Measurements from ENCODE around the gene WDR62. TPM values are rescaled to one million over a fixed set of nuclear protein-coding genes. Genes with fewer than 3 reads are reported as not detected.
"Not testable (repeated sequence)": the region's sequence is repeated elsewhere in the genome, so short reads cannot be mapped to it uniquely, and the experiment has no call there.

WDR62 gene
- polyA plus RNA-seq, 3 donors, result 4.0 to 4.7 (median 4.1) TPM

DNA sequence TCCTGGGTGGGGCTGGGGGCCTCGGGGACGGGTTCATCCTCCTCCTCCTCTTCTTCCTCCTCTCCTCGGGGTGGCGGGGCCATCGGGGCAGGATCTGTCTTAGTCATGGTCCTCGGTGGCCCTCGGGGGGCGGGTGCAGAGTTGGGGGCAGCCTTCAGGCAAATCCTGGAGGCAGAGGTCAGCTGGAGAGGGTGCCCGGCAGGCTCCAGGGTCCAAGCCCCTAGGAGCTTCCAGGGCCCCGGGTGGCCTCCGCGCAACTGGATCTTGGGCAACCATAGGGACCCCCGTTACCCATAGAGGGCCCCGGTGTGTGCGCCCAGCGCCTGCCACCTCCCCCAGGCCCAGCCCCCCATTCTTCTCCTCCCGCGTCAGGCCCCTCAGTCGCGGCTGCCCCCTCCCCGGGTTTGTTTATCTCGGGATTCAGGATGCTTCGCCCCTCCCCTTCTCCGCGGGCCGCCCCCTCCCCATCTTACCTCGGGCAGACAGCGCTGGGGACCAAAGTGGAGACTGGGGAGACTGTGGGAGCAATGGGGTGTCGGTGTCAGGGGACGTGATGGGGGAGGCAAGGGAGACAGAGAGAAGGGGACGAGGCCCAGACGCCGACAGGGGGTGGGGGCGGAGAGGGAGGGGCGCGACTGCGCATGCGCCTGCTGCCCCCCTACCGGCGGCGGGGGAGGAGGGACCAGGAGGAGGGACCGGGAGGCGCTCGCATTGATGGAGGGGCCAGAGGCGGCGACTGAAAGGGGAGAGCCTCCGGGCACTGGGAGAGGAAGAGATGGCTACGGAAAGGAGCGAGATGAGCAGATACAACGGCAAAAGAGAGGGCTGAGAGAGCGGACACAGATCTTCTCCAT, 22.2 kb upstream of the WDR62 start, which contains the start of gene CLIP3:
CLIP3 (minus strand) TSS at position 623 of the 854 bp plus-strand sequence; CDS start at position 107, 516 bp downstream.
- DNase-seq (ENCODE audit: low read depth in 3 of 3, low spot score in 2 of 3), result no peak

GRCh38 chr19:36040495-36040894, 14.2 kb upstream of the WDR62 start:
- DNase-seq (ENCODE audit: low read depth in 3 of 3, low spot score in 2 of 3), result no peak

GRCh38 chr19:36041092-36041491, 13.6 kb upstream of the WDR62 start:
- DNase-seq (ENCODE audit: low read depth in 3 of 3, low spot score in 2 of 3), result not testable (repeated sequence)

GRCh38 chr19:36041831-36042230, 12.9 kb upstream of the WDR62 start:
- DNase-seq (ENCODE audit: low read depth in 3 of 3, low spot score in 2 of 3), result no peak

DNA sequence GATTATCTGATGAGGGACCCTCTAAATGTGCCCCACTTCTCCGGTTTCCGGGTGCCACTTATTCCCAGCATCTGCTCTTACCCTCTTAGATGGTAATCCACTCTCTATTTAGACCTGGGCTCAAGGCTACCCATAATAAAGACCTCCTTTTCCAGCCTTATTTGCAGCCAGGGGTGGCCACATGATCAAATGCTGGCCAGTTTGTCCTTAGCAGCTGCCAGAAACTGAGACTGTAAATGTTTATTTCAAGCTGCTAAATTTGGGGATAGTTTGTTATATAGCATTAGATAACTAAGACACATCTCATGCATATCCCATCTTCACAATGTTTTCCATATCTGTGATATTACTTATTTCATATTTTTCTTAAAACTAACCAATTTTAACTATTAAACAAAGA, 10.7 kb upstream of the WDR62 start:
- DNase-seq (ENCODE audit: low read depth in 3 of 3, low spot score in 2 of 3), result no peak

GRCh38 chr19:36046443-36047050, 8.2 kb upstream of the WDR62 start:
- no peak for DNase-seq (ENCODE audit: low read depth in 3 of 3, low spot score in 2 of 3)

DNA sequence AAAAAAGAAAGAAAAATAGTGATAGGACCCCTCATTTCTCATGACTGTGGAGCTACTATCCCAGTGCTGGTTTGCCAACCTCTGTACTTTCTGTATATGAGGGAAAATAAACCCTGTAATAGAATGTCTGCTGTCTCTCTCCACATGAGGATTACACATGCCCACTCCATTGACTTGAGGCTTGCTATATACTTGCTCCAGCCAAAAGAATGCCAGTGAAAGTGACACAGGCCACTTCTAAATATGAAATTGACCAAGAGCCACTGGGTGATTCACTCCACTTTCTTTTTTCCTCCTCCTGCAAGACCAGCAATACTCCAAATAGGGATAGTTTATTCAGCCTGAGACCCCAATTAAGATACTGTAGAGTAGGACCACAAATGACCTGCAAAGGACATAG, 6.9 kb upstream of the WDR62 start:
- no peak for DNase-seq (ENCODE audit: low read depth in 3 of 3, low spot score in 2 of 3)

DNA sequence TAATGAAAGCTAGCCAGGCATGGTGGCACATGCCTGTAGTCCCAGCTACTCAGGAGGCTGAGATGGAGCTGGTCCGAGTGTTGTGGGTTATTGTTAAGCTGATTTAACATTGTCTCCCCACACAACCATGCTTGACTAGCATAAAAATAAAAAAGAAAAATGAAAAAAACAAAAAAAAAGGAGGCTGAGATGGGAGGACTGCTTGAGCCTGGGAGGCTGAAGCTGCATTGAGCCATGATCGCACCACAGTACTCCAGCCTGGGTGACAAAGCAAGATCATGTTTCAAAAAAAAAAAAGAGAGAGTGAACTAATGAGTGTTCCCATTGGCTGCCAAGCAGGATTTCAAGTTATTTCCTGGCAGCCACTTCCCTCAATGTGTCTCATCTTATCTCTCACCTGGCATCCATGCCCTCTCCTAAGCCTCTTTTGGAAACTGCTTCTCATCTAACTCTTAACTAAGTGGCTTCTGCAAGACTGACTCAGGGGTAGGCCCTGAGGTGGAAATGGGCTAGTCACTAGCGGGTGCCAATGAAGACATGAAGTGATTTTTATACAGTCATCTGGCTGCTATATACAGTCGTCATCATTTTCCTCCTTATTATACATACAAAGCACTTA, 5.5 kb upstream of the WDR62 start:
- no peak for DNase-seq (ENCODE audit: low read depth in 3 of 3, low spot score in 2 of 3)

DNA sequence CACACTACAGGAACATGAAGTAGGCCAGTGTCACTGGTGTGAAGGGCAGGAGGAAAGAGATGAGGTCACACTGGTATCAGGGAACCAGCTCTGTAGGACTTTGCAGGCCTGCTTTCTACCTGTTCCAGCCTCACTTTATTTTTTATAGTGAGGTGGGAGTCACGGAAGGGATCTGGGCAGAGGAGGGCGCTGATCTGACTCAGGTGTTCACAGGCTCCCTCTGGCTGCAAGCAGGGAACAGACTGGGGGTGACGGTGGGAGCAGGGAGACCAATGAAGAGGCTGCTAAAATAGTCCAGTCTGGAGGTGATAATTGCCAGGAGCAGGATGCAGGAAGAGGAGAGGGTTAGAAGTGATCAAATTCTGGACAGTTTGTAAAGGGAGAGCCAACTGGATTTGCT, 3.5 kb upstream of the WDR62 start:
- DNase-seq (ENCODE audit: low read depth in 3 of 3, low spot score in 2 of 3), result no peak

- DNase-seq (ENCODE audit: low read depth in 3 of 3, low spot score in 2 of 3), result no peak
Measured at GRCh38 chr19:36051637-36052036, 3.1 kb upstream of the WDR62 start.

DNA sequence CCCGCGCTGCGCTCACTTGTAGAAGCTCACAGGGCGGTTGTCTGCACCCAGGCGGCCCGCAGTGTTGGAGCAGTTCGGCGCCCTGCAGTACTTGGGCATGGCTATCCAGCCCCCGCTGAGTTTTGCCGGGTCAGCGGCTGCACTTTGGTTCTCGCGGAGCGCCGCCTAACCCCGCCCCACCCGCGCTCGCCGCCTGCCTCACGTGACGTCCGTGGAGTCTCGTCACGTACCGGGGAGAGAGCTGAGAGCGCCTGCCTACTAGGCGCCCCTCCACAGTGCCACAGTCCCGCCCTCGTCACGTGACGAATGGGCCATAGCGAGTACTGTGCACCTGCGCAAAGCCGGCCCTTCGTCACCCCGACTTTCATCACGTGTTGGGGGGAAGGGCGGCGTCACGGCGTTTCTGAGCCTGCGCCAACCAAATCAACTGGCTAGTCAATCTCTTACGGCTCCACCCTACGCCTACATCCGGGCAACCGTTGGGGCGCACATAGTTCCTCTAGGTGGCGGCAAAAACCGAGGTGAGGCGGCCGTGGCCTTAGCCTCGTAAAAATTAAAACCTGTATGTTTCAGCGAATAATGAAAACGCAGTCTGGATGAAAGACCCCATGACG, 471 bp upstream of the WDR62 start, which contains the start of gene THAP8:
THAP8 (minus strand) TSS at position 167 of the 614 bp plus-strand sequence; CDS start at position 99, 68 bp downstream.
- peak; percentile 99 for DNase-seq (ENCODE audit: low read depth in 3 of 3, low spot score in 2 of 3)

DNA sequence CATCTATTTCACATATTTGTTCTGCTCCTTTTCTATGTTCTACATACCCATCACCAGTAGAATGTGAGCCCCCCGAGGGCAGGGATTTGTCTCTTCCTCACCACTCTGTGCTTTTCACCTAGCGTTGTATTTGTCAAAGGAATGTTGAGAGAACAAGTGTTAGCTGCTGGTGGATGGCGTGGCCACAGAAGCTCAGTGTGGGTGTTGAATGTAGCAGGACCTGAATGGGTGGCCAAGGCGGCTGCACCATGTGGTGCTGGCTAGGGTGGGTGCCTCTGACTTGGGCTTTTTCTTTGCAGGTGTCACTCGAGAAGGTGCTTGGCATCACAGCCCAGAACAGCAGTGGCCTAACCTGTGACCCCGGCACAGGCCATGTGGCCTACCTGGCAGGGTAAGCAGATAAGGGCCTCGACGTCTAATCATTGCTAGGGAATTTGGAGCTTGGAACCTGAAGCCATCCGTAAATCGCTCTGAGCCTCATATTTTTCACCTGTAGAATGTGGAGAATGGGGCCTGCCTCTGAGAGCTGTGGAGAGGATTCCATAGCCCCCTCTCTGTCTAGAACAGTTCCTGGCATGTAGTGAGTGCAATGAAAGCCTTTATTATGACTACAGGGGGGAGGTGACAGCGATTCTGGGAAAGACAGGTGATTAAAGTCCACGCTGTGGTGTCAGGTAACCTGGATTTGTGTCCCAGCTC, 3.9 kb downstream of the WDR62 start:
- no peak for DNase-seq (ENCODE audit: low read depth in 3 of 3, low spot score in 2 of 3)

DNA sequence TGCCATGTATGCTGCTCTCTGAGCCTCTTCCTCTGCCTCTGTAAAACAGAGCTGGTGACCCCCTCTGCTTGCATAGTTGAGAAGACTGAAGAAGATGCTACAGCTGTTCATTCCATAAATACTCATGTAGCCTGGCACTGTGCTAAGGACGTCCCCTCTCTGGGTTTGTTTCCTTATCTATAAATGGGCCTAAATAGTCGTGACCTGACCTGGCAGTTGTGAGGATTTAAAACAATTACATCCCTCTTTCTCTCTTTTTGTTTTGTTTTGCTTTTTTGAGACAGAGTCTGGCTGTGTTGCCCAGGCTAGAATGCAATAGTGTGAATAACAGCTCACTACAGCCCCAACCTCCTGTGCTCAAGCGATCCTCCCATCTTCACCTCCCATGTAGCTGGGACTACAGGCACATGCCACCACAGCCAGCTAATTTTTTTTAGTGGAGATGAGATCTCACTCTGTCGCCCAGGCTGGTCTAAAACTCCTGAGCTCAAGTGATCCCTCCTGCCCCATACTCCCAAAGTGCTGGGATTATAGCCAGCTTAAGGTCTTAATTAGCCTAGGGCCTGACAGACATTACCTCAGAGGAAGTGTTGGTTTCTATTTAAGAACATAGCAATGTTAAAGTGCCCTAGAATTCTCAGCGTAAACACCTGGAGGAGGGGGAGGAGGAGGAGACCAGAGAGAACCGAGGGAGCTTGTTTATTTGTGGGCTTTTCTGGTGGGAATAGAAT, 4.6 kb downstream of the WDR62 start:
- no peak for DNase-seq (ENCODE audit: low read depth in 3 of 3, low spot score in 2 of 3)

DNA sequence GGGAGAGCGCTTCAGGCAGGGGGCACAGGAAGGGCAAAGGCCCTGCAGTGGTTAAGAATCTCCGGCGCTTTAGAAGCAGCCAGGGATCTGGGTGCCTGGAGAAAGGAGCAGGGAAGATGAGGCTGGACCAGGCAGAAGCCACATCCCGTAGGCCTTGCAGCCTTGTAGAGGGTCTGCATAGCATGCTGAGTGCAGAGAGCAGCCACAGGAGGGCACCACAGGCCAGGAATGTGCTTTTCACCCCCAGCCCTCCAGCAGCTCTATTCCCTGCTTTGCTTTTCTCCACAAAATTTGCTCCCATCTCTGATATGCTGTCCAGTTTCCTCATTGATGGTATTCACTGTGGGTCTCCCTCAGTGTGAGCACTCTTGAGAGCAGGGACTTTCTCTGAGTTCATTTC, 5.7 kb downstream of the WDR62 start:
- no peak for DNase-seq (ENCODE audit: low read depth in 3 of 3, low spot score in 2 of 3)

- DNase-seq (ENCODE audit: low read depth in 3 of 3, low spot score in 2 of 3), result no peak
Measured at GRCh38 chr19:36061367-36061766, 6.7 kb downstream of the WDR62 start.

- DNase-seq (ENCODE audit: low read depth in 3 of 3, low spot score in 2 of 3), result no peak
Measured at GRCh38 chr19:36064826-36065225, 10.1 kb downstream of the WDR62 start.

- no peak for DNase-seq (ENCODE audit: low read depth in 3 of 3, low spot score in 2 of 3)
Measured at GRCh38 chr19:36067681-36068080, 13.0 kb downstream of the WDR62 start.

DNA sequence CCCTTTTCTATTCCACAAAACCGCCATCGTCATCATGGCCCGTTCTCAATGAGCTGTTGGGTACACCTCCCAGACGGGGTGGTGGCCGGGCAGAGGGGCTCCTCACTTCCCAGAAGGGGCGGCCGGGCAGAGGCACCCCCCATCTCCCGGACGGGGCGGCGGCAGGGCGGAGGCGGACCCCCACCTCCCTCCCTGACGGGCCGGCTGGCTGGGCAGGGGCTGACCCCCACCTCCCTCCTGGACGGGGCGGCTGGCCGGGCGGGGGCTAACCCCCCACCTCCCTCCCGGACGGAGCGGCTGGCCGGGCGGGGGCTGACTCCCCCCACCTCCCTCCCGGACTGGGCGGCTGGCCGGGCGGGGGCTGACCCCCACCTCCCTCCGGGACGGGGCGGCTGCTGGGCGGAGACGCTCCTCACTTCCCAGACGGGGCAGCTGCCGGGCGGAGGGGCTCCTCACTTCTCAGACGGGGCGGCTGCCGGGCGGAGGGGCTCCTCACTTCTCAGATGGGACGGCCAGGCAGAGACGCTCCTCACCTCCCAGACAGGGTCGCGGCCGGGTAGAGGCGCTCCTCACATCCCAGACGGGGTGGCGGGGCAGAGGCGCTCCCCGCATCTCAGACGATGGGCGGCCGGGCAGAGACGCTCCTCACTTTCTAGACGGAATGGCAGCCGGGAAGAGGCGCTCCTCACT, 14.3 kb downstream of the WDR62 start:
- DNase-seq (ENCODE audit: low read depth in 3 of 3, low spot score in 2 of 3), result not testable (repeated sequence)

GRCh38 chr19:36072081-36072480, 17.4 kb downstream of the WDR62 start:
- DNase-seq (ENCODE audit: low read depth in 3 of 3, low spot score in 2 of 3), result no peak

Measured in right renal cortex interstitium (tissue), 3 donors.